Activated gamma-delta T cell treated with Interleukin-2 at 50 U/mL for 16 hours (primary cell): ENCODE results near the gene ANP32B.
"Not testable (repeated sequence)": the region's sequence is repeated elsewhere in the genome, so short reads cannot be mapped to it uniquely, and the experiment has no call there.

ENCODE experiments used
- DNase-seq: peaks from one replicate; pipeline ENCODE4 v3.0.0-alpha.2; 2020

The ANP32B gene

GRCh38 chr9:97982683-97983588 is at the start of gene ANP32B:
Gene ANP32B (plus strand): TSS chr9:97983341. CDS start chr9:97983556, 215 bp downstream.
- peak; percentile 91 for DNase-seq

DNA sequence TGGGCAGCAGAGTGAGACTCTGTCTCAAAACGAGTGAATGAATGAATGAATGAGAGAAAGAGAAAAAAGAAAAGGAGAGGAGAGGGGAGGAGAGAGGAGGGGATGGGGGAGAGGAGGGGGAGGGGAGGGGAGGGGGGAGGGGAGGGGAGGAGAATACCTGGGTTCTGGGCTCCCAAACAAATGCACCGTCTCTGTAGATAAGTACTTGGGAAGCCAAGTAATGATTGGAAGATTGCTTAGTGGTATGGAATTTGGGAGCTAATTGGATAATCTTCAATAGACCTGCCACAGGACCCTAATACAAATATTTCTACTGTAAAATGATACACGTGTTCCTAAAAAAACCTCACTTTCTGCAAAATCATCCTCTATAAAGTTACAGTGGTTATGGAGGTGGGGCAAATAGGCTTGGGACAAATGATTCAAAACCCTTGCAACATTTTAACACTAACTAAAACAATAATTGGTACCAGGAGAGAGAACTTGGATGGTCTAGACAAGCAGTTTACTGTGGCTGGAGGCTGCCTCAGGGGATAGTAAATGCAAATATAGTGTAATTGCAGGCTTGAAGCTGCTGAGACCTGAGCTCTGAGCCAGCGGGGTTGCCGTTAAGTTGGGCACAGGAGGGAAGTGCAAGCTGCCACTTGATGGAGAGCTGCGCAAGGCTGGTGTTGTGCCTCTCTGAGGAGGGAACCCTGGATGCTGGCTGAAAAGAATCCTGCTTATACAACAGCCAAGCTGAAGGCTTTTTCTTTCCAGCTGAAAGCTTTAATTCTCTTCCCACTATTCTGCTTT is 48.6 kb upstream of the ANP32B start:
- DNase-seq, result no peak

DNA sequence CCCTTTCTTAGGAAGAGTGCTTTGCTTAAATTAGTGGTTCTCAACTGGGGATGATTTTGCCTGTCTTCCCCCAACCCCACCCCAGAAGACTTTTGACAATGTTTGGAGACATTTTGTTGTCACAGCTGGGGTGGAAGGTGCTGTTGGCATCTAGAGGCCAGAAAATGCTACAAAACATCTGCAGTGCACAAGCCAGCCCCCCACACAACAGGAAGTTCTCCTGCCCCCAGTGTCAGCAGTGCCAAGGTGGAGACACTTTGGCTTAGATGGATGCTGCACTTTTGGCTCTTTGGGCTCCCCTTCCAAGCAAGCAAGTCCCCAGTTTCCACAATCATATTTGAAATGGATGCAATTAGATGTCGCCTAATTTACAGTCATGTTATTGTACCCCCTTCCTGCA is 47.9 kb upstream of the ANP32B start:
- no peak for DNase-seq

DNA sequence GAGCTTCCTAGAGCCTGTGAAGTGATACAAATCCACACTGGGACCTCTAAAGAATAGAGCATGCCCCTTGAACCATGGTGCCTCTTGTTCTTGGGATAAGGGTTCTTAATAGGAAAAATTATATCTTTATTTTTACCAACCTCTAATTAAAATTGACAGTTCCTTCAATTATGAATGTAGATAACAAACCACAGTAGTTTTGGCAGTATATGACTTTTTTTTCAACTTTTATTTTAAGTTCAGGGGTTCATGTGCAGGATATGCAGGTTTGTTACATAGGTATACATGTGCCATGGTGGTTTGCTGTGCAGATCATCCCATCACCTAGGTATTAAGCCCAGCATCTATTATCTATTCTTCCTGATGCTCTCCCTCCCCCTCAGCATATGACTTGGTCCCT is 46.1 kb upstream of the ANP32B start:
- DNase-seq, result no peak

DNA sequence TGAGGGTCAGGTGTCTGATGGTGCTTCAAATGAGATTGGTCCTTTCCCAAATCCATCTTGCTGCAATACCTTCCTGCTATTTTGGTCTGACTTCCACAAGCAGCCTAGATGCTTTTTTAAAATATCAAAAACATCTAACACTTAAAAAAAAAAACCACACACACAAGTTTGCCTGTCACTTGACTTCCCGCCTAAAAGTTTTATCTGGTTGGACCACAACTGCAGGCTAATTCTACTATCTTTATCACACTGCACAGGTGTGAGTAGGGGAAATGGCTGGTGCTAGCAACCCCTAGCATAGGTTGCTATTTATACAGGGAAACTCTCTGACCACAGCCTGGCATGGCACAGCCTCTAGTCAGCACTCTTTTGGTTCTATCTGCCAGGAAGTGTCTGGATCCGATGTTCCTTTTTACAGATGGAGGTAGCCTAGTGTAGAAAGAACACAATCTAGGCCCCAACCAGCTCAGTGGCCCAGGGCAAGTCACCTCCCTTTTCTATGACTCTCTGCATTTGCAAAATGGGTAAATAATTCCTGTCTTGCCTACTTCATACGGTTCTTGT is 45.0 kb upstream of the ANP32B start, which contains the start of gene HEMGN:
Gene HEMGN, minus strand, starts transcription at position 92 of the 564 bp plus-strand sequence. Its CDS starts 36 bp downstream, at position 56.
- peak; percentile 36 for DNase-seq

- no peak for DNase-seq
Measured at GRCh38 chr9:97940233-97940632, 42.9 kb upstream of the ANP32B start.

GRCh38 chr9:97940741-97941140 is 42.4 kb upstream of the ANP32B start:
- no peak for DNase-seq

DNA sequence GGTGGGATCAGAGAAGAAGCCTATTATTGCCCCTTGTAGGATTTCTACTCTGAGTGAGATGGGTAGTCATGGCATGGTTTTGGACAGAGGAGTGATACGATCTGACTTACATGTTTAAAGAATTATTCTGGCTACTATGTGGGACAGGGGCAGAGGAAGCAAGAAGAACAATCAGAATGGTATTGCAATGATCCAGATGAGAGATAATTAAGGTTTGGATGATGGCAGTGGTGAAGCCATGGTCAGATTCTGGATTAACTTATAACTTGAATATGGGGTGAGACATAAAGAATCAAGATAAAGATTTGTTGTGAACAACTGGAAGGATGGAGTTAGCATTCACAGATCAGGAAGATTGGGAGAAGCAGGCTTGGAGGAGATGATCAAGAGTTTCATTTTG is 41.8 kb upstream of the ANP32B start:
- no peak for DNase-seq

DNA sequence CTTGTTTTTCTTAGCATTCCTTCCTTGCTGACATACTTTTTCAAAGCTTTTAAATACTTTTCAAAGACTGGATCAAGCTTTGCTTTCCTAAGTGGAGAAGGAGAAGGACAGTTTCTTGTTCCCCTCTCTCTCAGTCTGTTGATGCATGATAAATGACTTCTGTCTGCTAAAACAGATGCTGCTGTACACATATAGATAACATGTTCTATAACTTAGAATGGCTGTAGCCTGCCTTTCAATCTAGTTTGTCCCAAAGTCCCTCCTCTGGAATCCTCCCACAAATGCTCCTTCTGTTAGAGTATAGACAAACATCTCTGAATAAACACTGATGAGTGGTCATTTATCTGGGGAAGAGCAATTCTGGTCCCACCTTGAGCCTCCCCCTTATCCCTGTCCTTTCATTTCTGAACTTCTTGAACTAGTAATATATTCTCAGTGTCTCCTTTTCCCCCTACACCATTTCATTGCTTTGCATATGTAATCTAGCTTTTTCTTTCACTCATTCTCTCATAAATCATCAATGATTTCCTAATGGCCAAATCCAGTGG is 39.8 kb upstream of the ANP32B start:
- no peak for DNase-seq

DNA sequence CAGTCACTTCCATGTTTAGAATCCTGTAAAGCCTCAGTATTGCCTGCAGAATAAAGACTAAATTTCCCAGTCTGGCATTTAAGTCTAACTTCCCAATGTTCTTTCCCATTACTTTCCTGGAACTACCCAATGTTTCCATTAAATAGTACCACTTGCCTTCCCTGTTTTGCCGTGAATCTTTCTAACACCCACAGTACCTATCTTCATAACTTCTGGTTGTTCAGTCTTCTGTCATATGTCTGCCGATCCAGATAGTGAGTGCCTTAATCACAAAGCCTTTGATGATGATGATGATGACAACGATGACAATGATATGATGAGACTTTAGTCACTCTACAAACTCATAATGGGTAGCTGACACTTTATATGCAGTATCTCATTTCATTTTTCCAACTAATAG is 38.5 kb upstream of the ANP32B start:
- no peak for DNase-seq

DNA sequence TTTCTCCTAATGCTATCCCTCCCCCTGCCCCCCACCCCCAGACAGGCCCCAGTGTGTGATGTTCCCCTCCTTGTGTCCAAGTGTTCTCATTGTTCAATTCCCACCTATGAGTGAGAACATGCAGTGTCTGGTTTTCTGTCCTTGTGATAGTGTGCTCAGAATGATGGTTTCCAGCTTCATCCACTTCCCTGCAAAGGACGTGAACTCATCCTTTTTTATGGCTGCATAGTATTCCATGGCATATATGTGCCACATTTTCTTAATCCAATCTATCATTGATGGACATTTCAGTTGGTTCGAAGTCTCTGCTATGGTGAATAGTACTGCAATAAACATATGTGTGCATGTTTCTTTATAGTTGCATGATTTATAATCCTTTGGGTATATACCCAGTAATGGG is 37.7 kb upstream of the ANP32B start:
- not testable (repeated sequence) for DNase-seq

DNA sequence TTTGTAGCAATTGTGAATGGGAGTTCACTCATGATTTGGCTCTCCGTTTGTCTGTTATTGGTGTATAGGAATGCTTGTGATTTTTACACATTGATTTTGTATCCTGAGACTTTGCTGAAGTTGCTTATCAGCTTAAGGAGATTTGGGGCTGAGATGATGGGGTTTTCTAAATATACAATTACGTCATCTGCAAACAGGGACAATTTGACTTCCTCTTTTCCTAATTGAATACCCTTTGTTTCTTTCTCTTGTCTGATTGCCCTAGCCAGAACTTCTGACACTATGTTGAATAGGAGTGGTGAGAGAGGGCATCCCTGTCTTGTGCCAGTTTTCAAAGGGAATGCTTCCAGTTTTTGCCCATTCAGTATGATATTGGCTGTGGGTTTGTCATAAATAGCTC is 36.0 kb upstream of the ANP32B start:
- not testable (repeated sequence) for DNase-seq

DNA sequence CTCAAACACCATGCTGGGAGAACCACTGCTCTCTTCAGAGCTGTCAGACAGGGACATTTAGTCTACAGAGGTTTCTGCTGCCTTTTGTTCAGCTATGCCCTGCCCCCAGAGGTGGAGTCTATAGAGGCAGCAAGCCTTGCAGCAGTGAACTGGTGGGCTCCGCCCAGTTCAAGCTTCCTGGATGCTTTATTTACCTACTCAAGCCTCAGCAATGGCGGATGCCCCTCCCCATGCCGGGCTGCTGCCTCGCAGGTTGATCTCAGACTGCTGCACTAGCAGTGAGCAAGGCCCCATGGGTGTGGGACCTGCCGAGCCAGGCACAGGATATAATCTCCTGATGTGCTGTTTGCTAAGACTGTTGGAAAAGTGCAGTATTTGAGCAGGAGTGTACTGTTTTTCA is 32.3 kb upstream of the ANP32B start:
- DNase-seq, result not testable (repeated sequence)

DNA sequence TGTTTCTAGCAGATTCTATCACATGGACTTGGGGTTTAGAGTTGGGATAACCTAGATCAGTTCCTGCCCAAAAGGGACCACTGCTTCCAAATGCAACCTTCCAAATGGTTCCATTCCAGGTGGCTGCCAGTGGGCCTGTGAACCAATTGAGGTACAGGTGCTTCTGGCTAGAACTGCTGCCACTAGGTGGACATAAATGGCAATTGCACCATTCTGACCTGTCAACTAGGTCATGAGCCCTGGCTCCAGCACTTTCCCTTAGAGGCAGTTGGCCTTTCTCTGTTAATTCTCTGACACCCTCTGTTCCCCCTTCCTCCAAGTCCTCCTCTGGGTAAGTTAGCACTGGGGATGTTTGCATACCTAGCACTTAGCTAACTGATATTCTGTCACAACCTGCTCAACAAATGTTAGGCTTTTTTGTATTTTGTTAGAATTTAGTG is 28.6 kb upstream of the ANP32B start:
- peak; percentile 56 for DNase-seq

DNA sequence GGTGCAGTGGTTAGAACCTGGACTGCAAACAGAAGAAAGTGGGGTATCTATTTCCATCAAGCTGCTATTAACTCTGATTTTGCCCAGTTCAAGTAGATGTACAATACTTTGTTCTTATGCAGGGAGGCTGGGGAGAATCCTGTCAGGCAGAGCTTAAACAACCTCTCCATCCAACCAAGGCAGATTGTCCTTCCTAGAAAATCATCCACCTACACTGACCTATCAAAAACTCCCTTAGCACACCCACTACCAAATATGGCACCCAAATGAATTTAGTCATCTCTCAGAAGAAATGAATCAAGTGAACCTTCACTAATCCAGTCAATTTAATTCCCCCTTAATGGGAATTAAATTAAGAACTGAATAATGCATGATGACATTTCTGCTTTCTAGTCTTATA is 26.8 kb upstream of the ANP32B start:
- no peak for DNase-seq

DNA sequence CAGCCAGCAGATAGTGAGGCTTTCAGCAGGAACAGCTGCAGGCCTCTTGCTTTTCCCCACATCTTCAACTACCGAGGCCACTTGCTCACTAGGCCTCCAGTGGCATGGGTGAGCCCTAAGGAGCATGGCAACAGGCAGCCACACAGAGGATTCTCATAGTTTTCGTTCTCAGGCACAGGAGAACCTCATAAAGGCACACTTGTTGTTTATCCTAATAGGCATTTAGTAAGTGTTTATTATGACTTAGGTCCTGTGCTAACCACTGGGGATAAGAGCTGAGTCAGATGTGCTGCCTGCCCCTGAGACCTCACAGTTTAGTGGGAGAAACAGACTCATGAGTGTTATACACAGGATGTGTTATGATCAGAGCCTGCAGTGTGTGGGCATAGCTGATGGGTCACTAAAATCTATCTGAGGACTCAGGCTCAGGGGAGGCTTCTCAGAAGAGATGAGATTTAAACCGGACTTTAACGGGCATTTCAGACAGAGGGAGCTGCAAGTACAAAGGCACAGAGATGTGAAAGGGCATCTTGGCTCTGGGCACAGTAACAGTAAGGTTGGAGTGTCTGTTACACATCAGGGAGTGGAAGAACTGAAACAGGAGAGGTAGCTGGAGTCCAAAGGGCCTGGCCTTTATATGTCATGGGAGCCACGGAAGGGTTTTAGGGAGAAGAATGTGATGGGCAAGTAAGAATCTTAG is 24.2 kb upstream of the ANP32B start:
- DNase-seq, result no peak

DNA sequence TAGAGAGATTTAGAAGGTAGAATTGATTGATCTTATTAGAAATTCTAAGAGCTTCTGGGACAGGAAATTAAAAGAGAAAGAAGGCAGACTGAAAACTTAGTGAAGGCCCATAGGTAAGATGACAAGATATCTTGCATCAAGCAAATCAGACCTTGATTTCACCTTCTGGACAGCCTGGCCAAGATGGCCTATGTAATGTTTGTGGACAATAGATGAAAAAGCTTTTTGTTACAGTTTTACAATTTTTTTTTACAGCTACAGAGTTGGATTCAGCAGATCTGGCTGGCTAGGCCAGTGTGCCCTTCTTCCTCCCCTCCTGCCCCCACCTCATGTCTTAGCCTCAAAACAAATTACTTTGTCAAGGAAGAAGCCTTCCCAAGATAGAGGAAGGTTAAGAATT is 23.6 kb upstream of the ANP32B start:
- no peak for DNase-seq

DNA sequence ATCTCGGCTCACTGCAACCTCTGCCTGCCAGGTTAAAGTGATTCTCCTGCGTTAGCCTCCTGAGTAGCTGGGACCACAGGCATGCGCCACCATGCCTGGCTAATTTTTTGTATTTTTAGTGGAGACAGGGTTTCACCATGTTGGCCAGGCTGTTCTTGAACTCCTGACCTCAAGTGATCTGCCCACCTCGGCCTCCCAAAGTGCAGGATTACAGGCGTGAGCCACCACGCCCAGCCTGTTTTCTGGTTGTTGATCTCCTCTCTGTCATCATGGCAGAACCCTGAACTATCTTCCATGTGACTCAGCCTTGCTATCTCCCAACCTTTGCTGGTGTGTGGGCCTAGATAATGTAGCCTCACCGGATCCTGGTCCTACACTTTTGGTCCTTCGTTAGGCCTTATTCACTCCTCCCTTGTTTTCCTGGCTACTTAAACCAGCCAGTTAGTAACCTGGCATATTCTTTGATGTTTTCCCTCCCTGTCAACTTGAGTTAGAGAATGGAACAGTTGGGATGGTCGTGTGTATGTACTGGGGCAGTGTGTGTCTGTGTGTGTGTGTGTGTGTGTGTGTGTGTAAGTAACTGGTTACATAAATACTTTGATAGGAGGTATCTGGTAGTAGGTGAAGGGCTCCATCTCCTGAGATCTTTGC is 22.3 kb upstream of the ANP32B start:
- not testable (repeated sequence) for DNase-seq

- no peak for DNase-seq
Measured at GRCh38 chr9:97961361-97961760, 21.8 kb upstream of the ANP32B start.

- no peak for DNase-seq
Measured at GRCh38 chr9:97962136-97962535, 21.0 kb upstream of the ANP32B start.

- DNase-seq, result no peak
Measured at GRCh38 chr9:97962575-97962974, 20.6 kb upstream of the ANP32B start.

- no peak for DNase-seq
Measured at GRCh38 chr9:97963232-97963631, 19.9 kb upstream of the ANP32B start.
